Renal cortex interstitium (tissue), 11 donors: Measurements from ENCODE around the gene GFI1B. TPM values are rescaled to one million over a fixed set of nuclear protein-coding genes. Genes with fewer than 3 reads are reported as not detected.
A peak's percentile ranks its signal among the peaks of the same experiment; 100 is the strongest.
"Not testable (repeated sequence)": the region's sequence is repeated elsewhere in the genome, so short reads cannot be mapped to it uniquely, and the experiment has no call there.

Experiments
- DNase-seq, 11 donors: peaks; one replicate each; pipeline ENCODE4 v3.0.0-alpha.2; 2013; ENCODE audit warnings: low read depth in 9 of 11, low spot score in 4 of 11; ENCODE audit errors: extremely low read depth in 1 of 11
- polyA plus RNA-seq, 3 donors: library from polyadenylated mRNA; unstranded; fragments of 120-200 nt; gene quantifications; one replicate each; pipeline ENCODE4 v1.2.1, GENCODE V29; 2013; ENCODE audit not compliant: insufficient read length in 3 of 3

GFI1B gene
- polyA plus RNA-seq, 3 donors: 0.62 to 1.0 (median 0.70) TPM

DNA sequence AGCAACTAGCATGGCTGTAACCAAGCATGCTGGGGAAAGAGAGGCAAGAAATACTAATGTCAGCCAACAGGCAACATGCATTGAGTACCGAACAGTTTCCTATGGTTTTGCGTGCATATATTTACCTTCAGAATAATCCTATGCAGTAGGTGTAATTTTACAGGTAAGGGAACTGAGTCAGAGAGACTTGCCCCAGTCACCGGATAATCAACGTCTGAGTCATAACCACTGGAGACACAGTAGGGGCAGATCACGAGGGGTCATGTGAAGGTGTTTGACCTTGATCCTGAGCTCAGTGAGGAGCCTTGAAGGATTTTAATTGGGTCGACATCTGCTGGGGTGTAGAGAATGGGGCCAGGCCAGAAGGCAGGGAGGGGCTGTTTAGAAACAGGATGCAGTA lies 20.7 kb upstream of the GFI1B start:
- DNase-seq: no peak

DNA sequence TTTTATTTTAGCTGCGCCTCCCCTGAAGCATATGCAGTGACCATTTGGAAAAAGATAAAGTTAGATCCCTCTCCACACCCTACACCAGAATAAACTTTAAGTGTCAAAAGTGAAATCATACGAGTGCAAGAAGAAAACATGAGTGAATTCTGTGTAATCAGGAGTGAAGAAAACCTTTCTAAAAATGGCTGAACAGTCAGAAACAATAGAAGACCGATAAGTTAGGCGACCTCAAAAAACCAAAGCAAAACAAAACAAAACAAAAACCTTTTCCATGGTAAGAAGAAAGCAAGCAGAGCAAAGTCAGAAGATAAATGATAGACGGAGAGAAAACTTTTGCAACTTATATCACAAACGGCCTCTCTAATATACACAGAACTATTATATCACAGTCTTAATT lies 17.5 kb upstream of the GFI1B start:
- DNase-seq: no peak

DNA sequence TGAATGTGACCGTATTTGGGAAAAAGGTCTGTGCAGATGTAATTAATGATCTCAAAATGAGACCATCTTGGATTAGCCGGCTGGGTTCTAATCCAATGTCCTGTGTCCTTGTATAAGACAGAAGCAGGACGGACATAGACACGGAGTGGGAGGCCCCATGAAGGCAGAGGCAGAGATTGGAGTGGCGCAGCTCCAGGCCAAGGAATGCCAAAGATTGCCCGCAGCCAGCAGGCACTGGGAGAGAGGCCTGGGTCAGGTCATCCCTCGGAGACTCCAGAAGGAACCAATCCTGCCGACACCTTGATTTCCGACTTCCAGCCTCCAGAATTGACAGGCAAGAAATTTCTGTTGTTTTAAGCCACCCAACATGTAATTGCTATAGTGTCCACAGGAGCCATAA lies 13.0 kb upstream of the GFI1B start:
- DNase-seq: no peak

DNA sequence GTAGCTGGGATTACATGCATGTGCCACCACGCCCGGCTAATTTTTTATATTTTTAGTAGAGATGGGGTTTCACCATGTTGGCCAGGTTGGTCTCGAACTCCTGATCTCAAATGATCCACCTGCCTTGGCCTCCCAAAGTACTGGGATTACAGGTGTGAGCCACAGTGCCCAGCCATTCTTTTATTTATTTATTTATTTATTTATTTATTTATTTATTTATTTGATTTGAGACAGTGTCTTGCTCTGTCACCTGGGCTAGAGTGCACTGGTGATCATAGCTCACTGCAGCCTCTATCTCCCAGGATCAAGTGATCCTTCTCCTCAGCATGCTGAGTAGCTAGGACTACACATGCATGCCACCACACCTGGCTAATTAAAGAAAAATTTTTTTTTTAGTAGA lies 10.6 kb upstream of the GFI1B start:
- DNase-seq: not testable (repeated sequence)

DNA sequence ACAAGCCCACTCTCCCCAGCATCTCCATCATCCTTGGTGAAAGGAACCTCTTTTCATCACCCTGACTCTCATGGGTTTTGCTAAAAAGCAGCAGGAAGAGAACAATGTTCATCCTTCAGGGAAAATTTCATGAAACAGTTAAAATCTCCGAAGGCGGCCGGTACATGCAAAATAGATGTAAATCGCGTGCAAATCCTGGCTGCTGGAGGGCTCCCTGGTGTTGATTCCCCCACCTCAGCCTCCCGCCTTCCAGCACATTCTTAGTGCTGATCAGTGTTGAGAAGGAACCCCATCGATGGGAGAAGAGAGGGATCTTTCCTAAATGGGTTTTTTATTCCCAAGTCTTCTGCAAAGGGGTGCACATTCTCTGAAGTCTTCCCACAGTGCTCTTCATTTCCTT lies 8.7 kb upstream of the GFI1B start:
- DNase-seq: no peak

DNA sequence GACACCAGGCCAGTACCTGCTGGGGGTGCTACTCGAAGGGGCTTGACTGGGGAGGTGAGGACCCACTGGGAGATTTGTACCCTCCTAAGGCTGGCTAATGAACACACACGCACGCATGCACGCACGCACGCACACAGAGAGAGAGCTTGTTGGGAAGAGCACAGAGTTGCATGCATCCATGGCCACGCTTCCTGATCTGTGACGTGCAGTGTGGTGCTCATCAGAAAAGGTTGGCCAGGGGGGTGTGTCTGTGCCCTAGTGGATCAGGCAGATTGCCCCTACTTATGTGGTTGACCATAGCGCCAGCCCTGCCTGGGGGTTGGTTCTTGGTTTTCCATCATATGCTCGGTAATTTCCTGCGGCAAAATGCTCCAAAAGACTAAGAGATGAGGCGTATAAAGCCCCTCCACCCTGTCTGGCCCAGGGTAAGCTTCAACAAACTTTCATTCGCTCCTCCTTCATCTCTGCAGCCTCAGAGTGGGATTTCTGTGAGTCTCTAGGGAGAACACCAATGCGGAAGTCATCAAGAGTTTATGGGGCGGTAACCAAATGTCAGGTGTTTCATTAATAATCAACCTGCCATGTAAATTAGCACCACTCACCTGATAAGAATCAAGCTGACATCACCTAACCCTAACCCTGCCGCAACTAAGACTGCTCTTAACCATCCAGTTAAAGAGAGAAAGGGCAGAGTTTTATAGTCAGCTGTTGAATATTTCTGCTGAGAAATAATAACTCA lies 8.0 kb upstream of the GFI1B start:
- DNase-seq: peak in 6 of 11 donors; percentile 28 to 63 (median 48)

DNA sequence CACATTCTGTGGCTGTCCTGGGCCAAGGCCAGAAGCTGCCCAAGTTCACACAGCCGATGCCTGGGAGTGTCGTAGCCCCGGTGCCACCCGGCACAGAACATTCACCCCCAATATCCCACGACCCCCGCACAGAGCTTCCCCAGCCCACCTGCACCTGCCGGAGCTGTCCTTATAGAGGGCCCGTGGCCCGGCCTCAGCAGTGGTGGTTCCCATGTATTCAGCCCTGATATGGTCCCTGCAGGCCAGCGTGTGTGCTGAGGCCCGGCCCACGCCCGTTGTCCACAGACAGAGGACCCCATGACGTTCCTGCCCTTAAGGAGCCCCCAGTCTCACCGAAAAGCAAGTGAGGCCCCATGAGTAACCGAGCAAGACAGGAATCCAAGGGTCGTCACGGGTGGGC lies 5.3 kb upstream of the GFI1B start:
- DNase-seq: no peak

DNA sequence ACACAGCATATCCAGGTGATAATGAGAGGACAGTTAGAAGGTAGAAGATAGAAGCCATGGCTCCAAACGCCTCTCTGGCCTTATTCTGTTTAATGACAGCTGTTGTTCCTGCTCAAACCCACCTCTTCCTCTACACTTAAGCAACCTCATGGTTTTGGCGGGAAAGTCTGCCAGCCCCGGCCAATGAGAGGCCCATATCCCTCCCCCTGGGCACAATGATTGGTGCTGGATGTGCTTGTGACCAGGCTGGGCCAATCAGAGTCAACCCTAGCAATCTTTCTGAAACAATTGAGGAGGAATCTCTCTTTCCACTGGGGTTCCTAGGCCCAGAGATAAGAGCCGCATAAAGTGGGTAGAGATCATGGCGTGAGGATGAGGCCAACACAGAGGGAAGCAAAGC lies 4.8 kb upstream of the GFI1B start:
- DNase-seq: no peak

DNA sequence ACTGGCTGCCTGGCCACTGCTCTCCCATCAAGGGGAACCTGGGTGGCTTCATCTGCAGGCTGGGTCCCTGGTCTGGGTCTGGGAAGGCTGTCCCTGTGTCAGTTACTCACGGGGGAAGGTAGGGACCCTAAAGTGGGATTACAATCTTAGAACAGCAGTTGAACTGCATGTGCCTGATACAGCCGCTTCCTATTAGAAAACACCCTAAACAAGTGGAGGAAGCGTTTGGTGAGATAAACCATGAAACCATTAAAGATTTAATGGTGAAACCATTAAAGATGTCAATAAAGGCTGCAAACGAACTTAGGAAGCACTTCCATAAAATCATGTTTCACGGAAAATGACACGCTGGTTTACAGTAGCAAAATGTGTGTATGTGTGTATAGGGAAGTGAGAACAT lies 2.5 kb upstream of the GFI1B start:
- DNase-seq: no peak

DNA sequence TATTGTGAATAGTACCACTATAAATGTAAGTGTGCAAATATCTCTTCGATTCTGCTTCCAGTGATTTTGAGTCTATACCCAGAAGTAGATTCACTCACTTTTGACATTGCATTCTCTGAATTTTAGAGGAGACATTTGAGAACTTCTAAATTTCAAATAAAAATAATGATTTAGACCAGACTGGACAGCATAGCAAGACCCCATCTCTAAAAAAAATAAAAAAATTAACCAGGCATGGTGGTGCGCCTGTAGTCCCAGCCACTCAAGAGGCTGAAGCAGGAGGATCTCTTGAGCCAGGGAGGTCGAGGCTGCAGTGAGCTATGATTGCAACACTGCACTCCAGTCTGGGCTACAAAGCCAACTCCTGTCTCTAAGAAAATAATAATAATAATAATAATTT lies 1.9 kb upstream of the GFI1B start:
- DNase-seq: no peak

DNA sequence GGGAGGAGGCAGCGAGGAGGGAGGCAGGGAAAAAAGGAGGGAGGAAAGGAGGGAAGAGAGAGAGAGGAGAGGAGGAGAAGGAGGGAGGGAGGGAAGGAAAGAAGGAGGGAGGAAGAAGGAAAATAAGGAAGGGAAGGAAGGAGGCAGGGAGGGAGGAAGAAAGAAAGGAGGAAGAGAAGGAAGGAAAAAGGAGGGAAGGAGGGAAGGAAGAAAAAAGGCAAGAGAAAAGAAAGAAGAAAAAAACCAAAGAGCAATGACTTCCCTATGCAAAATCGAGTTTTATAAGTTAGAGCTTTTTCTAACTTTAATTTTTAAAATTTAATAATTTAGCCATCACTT lies 413 bp upstream of the GFI1B start:
- no peak for DNase-seq

DNA sequence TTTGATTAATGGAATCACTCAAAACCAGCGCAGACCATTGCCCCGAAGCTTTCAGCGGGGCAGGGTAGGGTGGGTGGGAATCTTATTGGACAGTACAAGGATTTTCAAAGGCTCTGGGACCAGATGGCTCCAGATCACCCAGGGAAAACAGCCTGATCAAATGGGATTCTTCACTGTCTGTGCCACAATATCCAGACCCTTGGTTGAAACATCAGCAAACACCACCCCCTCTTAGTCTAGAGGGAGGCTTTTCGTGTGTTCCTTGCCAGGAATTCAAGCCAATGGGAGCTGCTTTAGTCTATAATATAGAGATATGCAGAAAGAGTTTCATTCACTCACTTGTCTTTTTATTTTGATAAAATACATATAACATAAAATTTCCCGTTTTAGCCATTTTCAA lies 1.7 kb downstream of the GFI1B start:
- no peak for DNase-seq

DNA sequence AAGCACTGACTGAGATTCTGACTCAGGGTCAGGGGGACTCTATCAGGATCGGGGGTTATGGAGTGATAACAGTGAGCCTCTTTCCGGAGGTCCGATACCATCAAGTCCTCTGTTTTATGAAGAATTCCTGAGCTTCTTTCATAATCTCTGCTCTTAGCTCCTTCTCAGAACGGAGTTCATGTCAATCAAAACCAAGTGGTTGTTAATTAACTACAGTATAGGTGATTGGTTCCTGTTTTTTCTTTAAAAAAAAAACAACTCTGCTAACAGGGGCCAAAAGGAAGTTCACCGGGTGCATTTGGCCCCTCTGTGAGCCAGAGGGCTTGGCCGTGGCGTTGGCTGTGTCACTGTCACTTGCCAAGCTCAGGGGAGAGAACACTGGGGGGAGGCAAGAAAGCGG lies 4.0 kb downstream of the GFI1B start:
- no peak for DNase-seq

DNA sequence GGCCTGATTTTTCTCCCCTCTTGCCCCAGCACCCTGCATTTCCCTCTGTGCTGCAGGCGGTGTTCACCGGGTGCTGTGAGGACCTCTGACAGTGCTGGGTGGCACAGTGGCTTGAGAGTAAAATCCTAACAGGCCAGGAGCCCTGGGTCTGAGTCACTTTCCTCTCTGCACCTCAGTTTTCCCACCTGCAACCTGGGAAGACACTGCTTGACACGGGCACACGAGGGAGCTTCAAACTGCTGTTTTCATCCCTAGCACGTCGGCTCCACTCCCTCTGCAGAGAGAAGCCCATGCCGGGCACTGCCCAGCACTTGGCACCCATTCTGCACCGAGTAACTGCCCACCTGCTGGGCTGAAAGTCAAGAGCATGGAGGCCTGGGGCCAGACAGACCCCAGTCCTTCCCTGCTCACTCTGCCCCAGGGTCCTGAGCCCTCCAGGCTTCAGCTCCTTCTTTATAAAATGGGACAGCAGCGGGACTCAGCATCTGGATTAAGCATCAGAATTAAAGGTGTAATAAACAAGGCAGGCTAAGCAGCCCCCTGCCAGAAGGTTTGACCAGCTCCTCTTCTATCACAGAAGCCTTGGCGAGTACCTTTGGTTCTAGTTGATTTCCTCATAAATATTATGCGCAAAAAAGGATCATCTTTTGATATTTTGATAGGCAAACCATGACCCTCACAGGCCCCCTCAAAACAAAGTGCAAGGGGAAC lies 5.2 kb downstream of the GFI1B start:
- no peak for DNase-seq

DNA sequence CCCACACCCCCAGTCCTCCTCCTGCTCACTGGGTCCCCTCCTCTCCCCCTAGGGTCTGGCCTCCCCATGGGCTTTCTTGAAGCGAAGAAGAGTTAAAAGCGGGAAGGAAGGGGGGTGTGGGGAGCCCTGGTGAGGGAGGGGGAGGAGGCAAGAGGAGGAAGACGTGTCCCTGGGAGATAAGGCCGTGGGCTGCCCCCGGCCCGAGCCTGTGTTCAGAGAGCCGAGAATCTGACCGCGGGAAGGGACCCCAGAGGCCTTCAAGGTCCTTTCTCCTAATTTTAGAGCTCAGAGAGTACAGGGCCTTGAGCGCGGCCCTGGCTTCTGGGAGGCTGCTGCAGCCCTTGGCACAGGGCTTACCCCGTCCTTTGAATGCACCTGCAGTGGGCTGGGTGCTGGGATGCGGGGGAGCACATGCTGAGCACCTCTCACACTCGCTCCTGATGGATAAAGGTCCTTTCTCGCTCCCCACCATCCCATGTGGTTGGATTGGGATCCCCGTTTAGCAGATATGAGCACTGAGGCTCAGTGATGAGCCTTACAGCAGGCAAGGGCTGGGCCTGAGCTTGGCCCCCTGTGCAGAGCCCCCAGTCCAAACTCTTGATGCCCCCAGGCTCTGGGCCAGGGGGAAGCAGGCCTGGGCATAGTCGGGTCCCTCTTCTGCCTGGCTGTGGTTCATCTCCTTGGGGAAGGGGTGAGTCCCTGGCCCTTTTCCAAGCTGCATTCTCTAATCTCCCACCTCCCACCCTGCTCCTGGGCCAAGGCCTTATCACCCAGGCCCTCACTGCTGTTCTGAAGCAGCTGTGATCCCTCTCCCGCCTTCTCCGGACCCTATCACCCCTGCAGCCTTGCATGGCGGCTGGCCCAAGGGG lies 5.9 kb downstream of the GFI1B start:
- DNase-seq: no peak

DNA sequence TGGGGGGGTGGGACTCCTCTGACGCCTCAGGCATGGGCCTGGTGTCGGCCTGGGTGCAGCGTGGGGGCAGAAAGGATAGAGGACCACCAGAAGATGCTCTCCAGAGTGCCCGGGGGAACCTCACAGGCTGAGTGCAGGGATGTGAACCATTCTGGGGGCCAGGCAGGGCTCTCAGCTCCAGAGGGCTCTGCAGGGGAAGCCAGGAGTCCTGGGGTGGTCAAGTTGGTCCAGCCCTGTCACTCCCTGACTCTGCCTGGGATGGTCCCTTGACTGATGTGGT lies 6.5 kb downstream of the GFI1B start:
- DNase-seq: no peak

DNA sequence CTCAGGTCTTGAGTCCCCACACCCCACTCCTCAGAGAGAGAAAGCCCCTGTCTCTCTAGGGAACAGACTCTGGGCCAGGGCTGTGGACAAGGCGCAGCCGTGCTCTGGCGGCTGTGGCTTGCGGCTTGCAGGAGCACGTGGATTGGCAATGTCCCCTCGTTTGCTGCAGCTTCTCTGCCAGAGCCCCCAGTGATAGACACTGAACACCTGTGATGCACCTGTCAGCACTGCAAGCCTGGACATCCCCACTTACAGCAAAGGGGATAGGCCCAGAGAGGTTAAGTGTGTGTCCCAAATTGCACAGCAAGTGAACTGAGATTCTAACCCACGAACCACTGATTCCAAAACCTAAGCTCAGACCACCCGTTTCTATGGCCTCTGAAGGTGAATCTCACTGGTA lies 7.0 kb downstream of the GFI1B start:
- DNase-seq: no peak

DNA sequence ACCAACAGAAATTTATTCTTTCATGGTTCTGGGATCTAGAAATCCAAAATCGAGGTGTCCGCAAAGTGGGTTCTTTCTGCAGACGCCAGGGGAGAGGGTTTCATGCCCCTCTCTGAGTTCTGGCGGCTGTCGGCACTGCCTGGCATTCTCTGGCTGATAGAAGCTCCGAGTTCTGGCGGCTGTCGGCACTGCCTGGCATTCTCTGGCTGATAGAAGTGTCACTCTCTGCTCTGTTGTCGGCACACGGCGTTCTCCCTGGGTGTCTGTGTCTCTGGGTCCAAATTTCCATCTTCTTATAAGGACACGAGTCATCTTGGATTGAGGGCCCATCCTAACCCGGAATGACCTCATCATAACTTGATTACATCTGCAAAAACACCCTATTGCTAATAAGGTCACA lies 7.6 kb downstream of the GFI1B start:
- no peak for DNase-seq

DNA sequence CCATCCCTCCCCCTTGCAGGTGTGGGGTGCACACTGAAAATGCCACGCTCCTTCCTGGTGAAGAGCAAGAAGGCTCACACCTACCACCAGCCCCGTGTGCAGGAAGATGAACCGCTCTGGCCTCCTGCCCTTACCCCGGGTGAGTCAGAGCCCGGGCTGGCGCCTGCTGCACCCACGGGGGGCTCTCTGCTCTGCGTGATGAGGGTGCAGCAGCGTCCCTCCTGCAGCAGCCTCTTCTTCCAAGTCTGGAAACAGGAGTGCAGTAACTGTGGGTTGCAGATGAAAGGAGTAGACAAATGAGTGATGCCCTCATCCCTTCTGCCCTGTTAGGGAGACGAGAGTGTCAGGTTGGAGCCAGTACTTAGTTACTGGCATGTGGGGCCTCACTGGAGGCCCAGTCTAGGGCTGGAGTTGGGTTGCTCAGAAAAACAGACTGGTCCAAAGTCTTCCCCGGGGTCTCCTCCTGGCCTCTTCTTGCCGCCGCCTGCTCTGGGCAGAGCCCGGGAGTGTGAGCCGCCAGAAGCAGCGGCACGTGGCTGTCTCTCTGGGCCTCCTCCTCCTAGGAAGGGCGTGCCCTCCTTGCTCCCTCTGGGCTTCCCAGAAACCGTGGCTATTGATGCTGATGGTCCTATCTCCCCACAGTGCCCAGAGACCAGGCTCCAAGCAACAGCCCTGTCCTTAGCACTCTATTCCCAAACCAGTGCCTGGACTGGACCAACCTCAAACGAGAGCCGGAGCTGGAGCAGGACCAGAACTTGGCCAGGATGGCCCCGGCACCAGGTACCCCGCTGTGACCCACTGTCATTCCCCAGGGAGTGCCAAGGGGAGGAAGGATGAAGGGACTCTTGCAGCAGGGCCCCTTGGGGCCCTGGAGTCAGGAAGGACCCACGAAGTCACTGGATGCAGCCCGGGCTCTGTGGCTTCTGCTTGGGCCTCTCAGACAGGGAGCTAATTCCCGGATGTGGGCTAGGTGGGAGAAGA lies 8.4 kb downstream of the GFI1B start:
- DNase-seq: no peak
